Tibial artery (tissue), 4 donors: ENCODE measurements around the gene BABAM2.

ENCODE experiments used
- DNase-seq, 2 donors: peaks; one replicate each; pipeline ENCODE4 v3.0.0-alpha.2; 2019
- H3K27ac ChIP-seq, 2 donors: fragments of 200-600 bp; sonication (generic) in 1 of 2; 1 replicate in 1 of 2; 2 replicates in 1 of 2; pipeline ENCODE4 v1.5.1; 2018 to 2019; ENCODE audit warnings: mild to moderate bottlenecking in 1 of 2
- H3K27me3 ChIP-seq, 2 donors: fragments of 200-600 bp; sonication (generic) in 1 of 2; one replicate each; pipeline versions ENCODE4 v1.5.1 to v1.6.0; 2016 to 2019
- H3K36me3 ChIP-seq, 3 donors: fragments of 200-600 bp; sonication (generic) in 2 of 3; one replicate each; pipeline ENCODE4 v1.5.1; 2016 to 2019; ENCODE audit warnings: mild to moderate bottlenecking in 2 of 3
- H3K4me1 ChIP-seq, 4 donors: fragments of 200-600 bp; sonication (generic) in 2 of 4; 1 replicate in 3 of 4; 2 replicates in 1 of 4; pipeline ENCODE4 v1.5.1; 2016 to 2019
- H3K4me3 ChIP-seq, 2 donors: fragments of 200-600 bp; sonication (generic) in 1 of 2; 1 replicate in 1 of 2; 2 replicates in 1 of 2; pipeline ENCODE4 v1.5.1; 2018 to 2019; ENCODE audit warnings: mild to moderate bottlenecking in 2 of 2
- H3K9me3 ChIP-seq, 3 donors: fragments of 200-600 bp; sonication (generic) in 1 of 3; one replicate each; pipeline ENCODE4 v1.5.1; 2016 to 2019
- intact Hi-C: fragments of 100-400 bp; cut with DNase I; formaldehyde crosslinking; loops from one replicate; pipeline ENCODE4 v1.15.0; 2023; ENCODE audit warnings: low total_unique reads
- TF ChIP-seq, protein P1 (sequence below), 2 experiments: fragments of 200-600 bp in 1 of 2; fragments of 450-650 bp in 1 of 2; IDR thresholded peaks; one replicate each; pipeline ENCODE4 v1.5.1; 2017 to 2019; ENCODE audit warnings: antibody characterized with exemption in 2 of 2, mild to moderate bottlenecking in 1 of 2, moderate library complexity in 1 of 2

Gene BABAM2

DNA sequence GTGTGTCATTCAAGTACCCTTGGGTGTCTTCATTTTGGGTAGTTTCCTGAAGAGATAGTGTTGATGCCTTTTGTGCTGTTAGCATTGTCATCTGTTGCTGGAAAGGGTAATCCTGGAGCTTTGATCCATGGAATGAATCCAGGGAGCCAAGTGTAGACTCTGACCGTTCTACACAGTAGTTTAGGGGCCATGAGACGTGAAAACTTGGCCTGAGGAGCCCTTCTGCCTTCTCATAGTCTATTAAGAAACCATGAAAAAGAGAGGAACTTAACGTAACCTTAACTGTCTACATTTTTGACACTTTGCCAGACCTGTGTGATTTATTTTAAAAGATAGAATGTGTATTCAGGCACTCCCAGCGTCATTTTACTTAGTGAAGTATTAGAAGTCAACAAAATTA lies 194.0 kb downstream of the BABAM2 start:
- intact Hi-C loops = no loop called here
- Histone ChIP-seq H3K36me3 (no peaks in the 10 kb centered on the region), H3K27me3 (no peaks in the 10 kb centered on the region), H3K9me3 (no peaks in the 10 kb centered on the region), H3K4me1 (peaks cover 0 to 28% (median 8%) of the 10 kb centered on the region in 4 donors), H3K4me3 (no peak overlapping the region), H3K27ac (no peak overlapping the region)
- DNase-seq = no peak
- TF ChIP-seq, protein P1, sequence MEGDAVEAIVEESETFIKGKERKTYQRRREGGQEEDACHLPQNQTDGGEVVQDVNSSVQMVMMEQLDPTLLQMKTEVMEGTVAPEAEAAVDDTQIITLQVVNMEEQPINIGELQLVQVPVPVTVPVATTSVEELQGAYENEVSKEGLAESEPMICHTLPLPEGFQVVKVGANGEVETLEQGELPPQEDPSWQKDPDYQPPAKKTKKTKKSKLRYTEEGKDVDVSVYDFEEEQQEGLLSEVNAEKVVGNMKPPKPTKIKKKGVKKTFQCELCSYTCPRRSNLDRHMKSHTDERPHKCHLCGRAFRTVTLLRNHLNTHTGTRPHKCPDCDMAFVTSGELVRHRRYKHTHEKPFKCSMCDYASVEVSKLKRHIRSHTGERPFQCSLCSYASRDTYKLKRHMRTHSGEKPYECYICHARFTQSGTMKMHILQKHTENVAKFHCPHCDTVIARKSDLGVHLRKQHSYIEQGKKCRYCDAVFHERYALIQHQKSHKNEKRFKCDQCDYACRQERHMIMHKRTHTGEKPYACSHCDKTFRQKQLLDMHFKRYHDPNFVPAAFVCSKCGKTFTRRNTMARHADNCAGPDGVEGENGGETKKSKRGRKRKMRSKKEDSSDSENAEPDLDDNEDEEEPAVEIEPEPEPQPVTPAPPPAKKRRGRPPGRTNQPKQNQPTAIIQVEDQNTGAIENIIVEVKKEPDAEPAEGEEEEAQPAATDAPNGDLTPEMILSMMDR (IDR thresholded peaks at IDR 0.05) = no peak

DNA sequence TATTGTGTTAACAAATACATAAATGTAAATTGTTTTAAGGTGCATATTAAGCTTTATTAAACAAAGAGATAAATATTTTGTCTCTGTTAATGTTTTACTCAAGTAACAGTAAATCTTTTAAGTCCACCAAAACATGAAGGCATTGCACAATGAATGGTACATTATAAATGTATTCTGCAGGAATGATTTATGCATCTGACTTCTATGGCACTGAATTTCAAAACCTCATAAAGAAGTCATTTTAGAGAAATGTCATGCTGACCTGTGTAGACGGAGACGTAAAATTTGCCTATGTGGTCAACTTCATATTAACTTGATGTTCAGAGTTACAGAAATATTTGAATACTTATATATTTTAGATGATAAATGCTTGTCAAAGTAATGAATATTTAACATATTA lies 194.7 kb downstream of the BABAM2 start:
- no peak overlapping the region for H3K27ac ChIP-seq
- H3K9me3 ChIP-seq = no peaks in the 10 kb centered on the region
- TF ChIP-seq, protein P1 (IDR thresholded peaks at IDR 0.05) = no peak
- no peak for DNase-seq
- no peaks in the 10 kb centered on the region for H3K27me3 ChIP-seq
- H3K4me3 ChIP-seq = no peak overlapping the region
- H3K4me1 ChIP-seq = peaks cover 0 to 25% (median 8%) of the 10 kb centered on the region in 4 donors
- intact Hi-C loops = no loop called here
- H3K36me3 ChIP-seq = no peaks in the 10 kb centered on the region

GRCh38 chr2:28086611-28087010 lies 196.1 kb downstream of the BABAM2 start:
- TF ChIP-seq, protein P1 (IDR thresholded peaks at IDR 0.05) = no peak
- peaks cover 0 to 11% (median 0%) of the 10 kb centered on the region in 4 donors for H3K4me1 ChIP-seq
- H3K36me3 ChIP-seq = no peaks in the 10 kb centered on the region
- no peak overlapping the region for H3K4me3 ChIP-seq
- H3K27ac ChIP-seq = no peak overlapping the region
- H3K9me3 ChIP-seq = no peaks in the 10 kb centered on the region
- no peaks in the 10 kb centered on the region for H3K27me3 ChIP-seq
- DNase-seq = no peak
- intact Hi-C loops = no loop called here

- TF ChIP-seq, protein P1 (IDR thresholded peaks at IDR 0.05) = no peak
- Histone ChIP-seq H3K36me3 (no peaks in the 10 kb centered on the region), H3K4me1 (peaks cover 0 to 6% (median 0%) of the 10 kb centered on the region in 4 donors), H3K27me3 (no peaks in the 10 kb centered on the region), H3K9me3 (no peaks in the 10 kb centered on the region), H3K4me3 (no peak overlapping the region), H3K27ac (no peak overlapping the region)
- DNase-seq = no peak
- intact Hi-C loops = no loop called here
Measured at GRCh38 chr2:28088970-28089369, 198.4 kb downstream of the BABAM2 start.

- Histone ChIP-seq H3K36me3 (no peaks in the 10 kb centered on the region), H3K9me3 (no peaks in the 10 kb centered on the region), H3K4me3 (no peak overlapping the region), H3K27ac (no peak overlapping the region), H3K27me3 (no peaks in the 10 kb centered on the region), H3K4me1 (peaks cover 0 to 4% (median 0%) of the 10 kb centered on the region in 4 donors)
- intact Hi-C loops = no loop called here
- TF ChIP-seq, protein P1 (IDR thresholded peaks at IDR 0.05) = no peak
- DNase-seq = no peak
Measured at GRCh38 chr2:28089486-28089885, 199.0 kb downstream of the BABAM2 start.

DNA sequence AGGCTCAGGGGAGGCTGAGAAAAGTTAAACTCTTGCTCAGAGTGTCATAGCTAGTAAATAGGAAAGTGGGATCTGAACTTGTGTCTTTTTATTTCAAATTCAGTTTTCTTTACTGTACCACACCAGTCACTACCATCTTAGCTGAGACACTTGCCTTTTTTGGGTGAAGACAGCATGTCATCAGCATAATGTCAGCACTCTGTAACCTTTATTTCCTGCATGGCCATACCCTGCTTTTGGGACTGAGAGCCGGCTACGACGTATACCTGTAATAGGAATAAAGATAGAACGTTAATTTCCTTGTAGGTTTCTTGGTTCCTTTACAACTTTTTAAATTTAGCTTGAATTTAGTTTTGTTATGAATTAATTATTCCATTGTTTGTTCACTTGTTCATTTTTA lies 202.8 kb downstream of the BABAM2 start:
- Histone ChIP-seq H3K36me3 (no peaks in the 10 kb centered on the region), H3K4me3 (no peak overlapping the region), H3K27ac (no peak overlapping the region), H3K27me3 (no peaks in the 10 kb centered on the region), H3K9me3 (no peaks in the 10 kb centered on the region), H3K4me1 (peaks cover 0 to 20% (median 0%) of the 10 kb centered on the region in 4 donors)
- TF ChIP-seq, protein P1 (IDR thresholded peaks at IDR 0.05) = no peak
- intact Hi-C loops = no loop called here
- DNase-seq = no peak
